IMR-90 (cell line): Measurements from ENCODE around the gene TMEM184B.

Experiments used
- FOS ChIP-seq: fragments of 150-350 bp; IDR thresholded peaks from 2 replicates; pipeline ENCODE4 v1.6.1; 2016; ENCODE audit warnings: low read depth, low read length
- POLR2A ChIP-seq: IDR thresholded peaks from 2 replicates; pipeline ENCODE4 v1.6.1; 2012; ENCODE audit warnings: mild to moderate bottlenecking, low read depth, low read length
- RAD21 ChIP-seq: IDR thresholded peaks from 2 replicates; pipeline ENCODE4 v1.6.1; 2012; ENCODE audit warnings: low read length, improper control_type of control experiment
- RCOR1 ChIP-seq: IDR thresholded peaks from 2 replicates; pipeline ENCODE4 v1.6.1; 2012; ENCODE audit warnings: mild to moderate bottlenecking, low read length, improper control_type of control experiment; ENCODE audit not compliant: insufficient replicate concordance
- SMC3 ChIP-seq: fragments of 150-350 bp; IDR thresholded peaks from 2 replicates; pipeline ENCODE4 v1.6.1; 2016; ENCODE audit warnings: low read depth, mild to moderate bottlenecking, antibody characterized with exemption, low read length, moderate library complexity
- TF ChIP-seq, protein P1 (sequence below): conservative IDR thresholded peaks from 2 replicates; pipeline ENCODE4 v1.5.1; 2012; ENCODE audit warnings: mild to moderate bottlenecking, low read depth, low read length, improper control_type of control experiment

DNA sequence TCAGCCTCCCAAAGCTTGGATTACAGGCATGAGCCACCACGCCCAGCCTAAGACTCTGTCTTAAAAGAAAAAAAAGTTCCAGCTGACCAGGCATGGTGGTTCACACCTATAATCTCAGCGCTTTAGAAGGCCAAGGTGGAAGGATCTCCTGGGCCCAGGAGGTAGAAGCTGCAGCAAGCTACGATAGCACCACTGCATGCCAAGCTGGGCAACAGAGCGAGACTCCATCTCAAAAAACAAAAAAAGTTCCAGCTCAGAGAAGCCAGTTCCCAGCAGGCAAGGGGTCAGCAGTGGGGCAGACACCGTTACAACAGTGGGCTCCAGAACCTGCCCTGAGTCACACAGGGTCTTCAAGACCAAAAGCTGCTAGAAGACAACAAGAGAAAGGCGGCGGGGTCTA is 3.3 kb downstream of the TMEM184B start:
- TF ChIP-seq RCOR1, result no peak
- no peak for TF ChIP-seq RAD21
- TF ChIP-seq, protein P1, sequence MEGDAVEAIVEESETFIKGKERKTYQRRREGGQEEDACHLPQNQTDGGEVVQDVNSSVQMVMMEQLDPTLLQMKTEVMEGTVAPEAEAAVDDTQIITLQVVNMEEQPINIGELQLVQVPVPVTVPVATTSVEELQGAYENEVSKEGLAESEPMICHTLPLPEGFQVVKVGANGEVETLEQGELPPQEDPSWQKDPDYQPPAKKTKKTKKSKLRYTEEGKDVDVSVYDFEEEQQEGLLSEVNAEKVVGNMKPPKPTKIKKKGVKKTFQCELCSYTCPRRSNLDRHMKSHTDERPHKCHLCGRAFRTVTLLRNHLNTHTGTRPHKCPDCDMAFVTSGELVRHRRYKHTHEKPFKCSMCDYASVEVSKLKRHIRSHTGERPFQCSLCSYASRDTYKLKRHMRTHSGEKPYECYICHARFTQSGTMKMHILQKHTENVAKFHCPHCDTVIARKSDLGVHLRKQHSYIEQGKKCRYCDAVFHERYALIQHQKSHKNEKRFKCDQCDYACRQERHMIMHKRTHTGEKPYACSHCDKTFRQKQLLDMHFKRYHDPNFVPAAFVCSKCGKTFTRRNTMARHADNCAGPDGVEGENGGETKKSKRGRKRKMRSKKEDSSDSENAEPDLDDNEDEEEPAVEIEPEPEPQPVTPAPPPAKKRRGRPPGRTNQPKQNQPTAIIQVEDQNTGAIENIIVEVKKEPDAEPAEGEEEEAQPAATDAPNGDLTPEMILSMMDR, result no peak
- no peak for TF ChIP-seq POLR2A
- no peak for TF ChIP-seq FOS
- no peak for TF ChIP-seq SMC3
